ENCODE data around the gene ANKRD28. TPM values are rescaled to one million over a fixed set of nuclear protein-coding genes. Genes with fewer than 3 reads are reported as not detected.

ANKRD28 gene
- total RNA-seq, 2 donors from 2014 or later = 33.4 to 37.1 TPM

DNA sequence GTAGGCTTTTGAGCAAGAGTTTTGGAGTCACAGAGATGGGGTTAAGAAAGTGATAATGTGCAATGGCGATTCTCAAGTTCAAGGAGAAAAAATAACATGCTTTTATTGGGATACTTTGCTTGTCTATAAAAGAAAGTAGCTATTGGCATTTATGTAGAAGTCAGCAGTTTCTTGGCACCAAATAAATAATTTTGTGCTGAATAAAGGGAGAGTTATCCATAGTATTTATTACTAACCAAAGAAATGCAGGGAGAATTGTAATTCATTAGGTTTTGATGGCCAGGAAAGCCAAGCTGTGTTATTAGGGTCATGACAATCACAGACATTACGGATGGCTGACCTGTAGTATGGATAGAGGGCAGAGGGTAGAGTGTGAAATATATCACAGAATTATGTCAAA, 163.1 kb downstream of the ANKRD28 start:
- no peak for DNase-seq
- TF ChIP-seq, protein P1, sequence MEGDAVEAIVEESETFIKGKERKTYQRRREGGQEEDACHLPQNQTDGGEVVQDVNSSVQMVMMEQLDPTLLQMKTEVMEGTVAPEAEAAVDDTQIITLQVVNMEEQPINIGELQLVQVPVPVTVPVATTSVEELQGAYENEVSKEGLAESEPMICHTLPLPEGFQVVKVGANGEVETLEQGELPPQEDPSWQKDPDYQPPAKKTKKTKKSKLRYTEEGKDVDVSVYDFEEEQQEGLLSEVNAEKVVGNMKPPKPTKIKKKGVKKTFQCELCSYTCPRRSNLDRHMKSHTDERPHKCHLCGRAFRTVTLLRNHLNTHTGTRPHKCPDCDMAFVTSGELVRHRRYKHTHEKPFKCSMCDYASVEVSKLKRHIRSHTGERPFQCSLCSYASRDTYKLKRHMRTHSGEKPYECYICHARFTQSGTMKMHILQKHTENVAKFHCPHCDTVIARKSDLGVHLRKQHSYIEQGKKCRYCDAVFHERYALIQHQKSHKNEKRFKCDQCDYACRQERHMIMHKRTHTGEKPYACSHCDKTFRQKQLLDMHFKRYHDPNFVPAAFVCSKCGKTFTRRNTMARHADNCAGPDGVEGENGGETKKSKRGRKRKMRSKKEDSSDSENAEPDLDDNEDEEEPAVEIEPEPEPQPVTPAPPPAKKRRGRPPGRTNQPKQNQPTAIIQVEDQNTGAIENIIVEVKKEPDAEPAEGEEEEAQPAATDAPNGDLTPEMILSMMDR (conservative IDR thresholded peaks at IDR 0.05) = no peak
- no peak overlapping the region for H3K27ac Mint-ChIP-seq
- no peak overlapping the region for H3K9ac ChIP-seq (ENCODE audit: extremely low read depth, low read length, poor library complexity, severe bottlenecking)
- H3K9me3 Mint-ChIP-seq = no peaks in the 10 kb centered on the region
- H3K4me1 ChIP-seq (ENCODE audit: control insufficient read depth, insufficient read depth, low read length) = peaks cover 3% of the 10 kb centered on the region
- peaks cover 38% of the 10 kb centered on the region for H3K4me1 Mint-ChIP-seq
- no peak overlapping the region for H3K27ac ChIP-seq (ENCODE audit: low read depth, low read length)
- H3K27me3 ChIP-seq (ENCODE audit: control insufficient read depth, insufficient read depth, low read length, poor library complexity, severe bottlenecking) = no peaks in the 10 kb centered on the region
- H3K9me3 ChIP-seq (ENCODE audit: control insufficient read depth, low read length) = no peaks in the 10 kb centered on the region
- H3K36me3 ChIP-seq (ENCODE audit: control insufficient read depth, insufficient read depth, low read length) = no peaks in the 10 kb centered on the region
- no peak overlapping the region for H3K4me3 ChIP-seq (ENCODE audit: low read length)
- no peak overlapping the region for H3K4me3 Mint-ChIP-seq
- peaks cover 7% of the 10 kb centered on the region for H3K36me3 Mint-ChIP-seq (ENCODE audit: low read depth)
- 99 to 100% methylated on average over 1 to 2 of the region's 2 CpGs for WGBS, 2 experiments (ENCODE audit: insufficient coverage in 1 of 2, insufficient read length in 1 of 2)
- H3K27me3 Mint-ChIP-seq (ENCODE audit: insufficient read depth) = no peaks in the 10 kb centered on the region

DNA sequence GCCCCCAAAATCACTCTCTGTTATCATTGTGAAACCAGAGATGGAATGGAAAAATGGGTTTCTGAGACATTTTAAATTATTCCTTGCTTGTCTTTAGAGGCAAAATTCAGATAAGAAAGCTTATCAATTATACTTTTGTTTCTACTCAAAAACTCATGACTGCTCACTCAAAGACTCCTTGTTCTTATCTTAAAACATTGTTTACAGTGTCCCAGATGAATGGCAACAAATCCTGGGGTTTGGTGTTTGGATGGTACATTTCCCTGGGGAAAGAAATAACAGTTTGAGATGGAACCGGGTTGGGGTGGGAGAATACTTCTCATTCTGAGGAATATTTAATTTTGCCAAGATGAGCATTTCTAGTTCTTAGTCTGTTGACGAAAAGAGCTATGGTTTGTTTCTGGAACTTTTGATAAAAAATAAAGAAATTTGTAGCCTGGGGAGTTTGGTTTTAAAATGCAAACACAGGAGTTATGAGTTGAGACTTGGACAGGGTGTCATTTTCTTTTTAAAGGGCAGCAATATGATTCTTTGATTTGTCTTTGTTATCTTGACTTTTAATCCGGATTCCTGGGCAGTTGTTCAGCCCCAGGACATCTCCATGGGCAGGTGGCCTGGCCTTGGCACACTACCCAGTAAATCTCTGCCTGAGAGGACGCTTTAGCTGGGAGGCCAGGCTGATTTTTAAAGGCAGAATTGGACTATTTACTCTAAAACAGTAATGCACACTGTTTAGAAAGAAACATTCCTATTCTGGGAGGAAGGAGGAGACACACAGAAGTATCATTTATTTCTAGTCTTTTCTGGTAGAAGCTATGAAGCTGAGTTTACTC, 163.8 kb downstream of the ANKRD28 start:
- Histone ChIP-seq H3K27me3 (ENCODE audit: control insufficient read depth, insufficient read depth, low read length, poor library complexity, severe bottlenecking) (no peaks in the 10 kb centered on the region), H3K9me3 (ENCODE audit: control insufficient read depth, low read length) (no peaks in the 10 kb centered on the region), H3K36me3 (ENCODE audit: control insufficient read depth, insufficient read depth, low read length) (no peaks in the 10 kb centered on the region), H3K4me3 (ENCODE audit: low read length) (no peak overlapping the region), H3K4me1 (ENCODE audit: control insufficient read depth, insufficient read depth, low read length) (peaks cover 3% of the 10 kb centered on the region), H3K9ac (ENCODE audit: extremely low read depth, low read length, poor library complexity, severe bottlenecking) (no peak overlapping the region), H3K27ac (ENCODE audit: low read depth, low read length) (no peak overlapping the region)
- Mint-ChIP-seq H3K27ac (no peak overlapping the region), H3K4me1 (peaks cover 38% of the 10 kb centered on the region), H3K9me3 (no peaks in the 10 kb centered on the region), H3K36me3 (ENCODE audit: low read depth) (peaks cover 7% of the 10 kb centered on the region), H3K27me3 (ENCODE audit: insufficient read depth) (no peaks in the 10 kb centered on the region), H3K4me3 (no peak overlapping the region)
- WGBS, 2 experiments (ENCODE audit: insufficient coverage in 1 of 2, insufficient read length in 1 of 2) = 87 to 95% methylated on average over 2 to 3 of the region's 4 CpGs
- TF ChIP-seq, protein P1 (conservative IDR thresholded peaks at IDR 0.05) = no peak
- no peak for DNase-seq

DNA sequence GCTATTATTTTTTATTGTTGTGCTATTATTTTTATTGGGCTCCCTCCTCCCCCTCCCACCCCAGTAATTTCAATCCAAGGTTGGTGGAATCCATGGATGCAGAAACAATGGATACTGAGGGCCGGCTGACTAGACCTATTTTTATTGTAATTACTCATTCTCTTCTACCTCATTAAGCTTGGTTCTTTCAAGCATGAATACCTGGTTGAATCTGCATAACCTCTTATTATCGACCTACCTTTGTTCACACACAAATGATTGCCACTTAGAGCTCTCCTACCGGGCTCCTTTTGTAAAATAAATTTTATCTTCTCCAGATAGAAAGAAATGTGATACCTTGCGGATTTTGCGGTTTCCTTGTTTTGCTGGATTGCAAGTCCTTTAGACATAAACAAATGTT, 164.6 kb downstream of the ANKRD28 start:
- H3K9me3 Mint-ChIP-seq = no peaks in the 10 kb centered on the region
- no peak for DNase-seq
- no peak overlapping the region for H3K27ac ChIP-seq (ENCODE audit: low read depth, low read length)
- H3K4me3 Mint-ChIP-seq = no peak overlapping the region
- no peak overlapping the region for H3K27ac Mint-ChIP-seq
- H3K4me3 ChIP-seq (ENCODE audit: low read length) = no peak overlapping the region
- no peaks in the 10 kb centered on the region for H3K27me3 Mint-ChIP-seq (ENCODE audit: insufficient read depth)
- peaks cover 3% of the 10 kb centered on the region for H3K4me1 ChIP-seq (ENCODE audit: control insufficient read depth, insufficient read depth, low read length)
- H3K9ac ChIP-seq (ENCODE audit: extremely low read depth, low read length, poor library complexity, severe bottlenecking) = no peak overlapping the region
- no peaks in the 10 kb centered on the region for H3K27me3 ChIP-seq (ENCODE audit: control insufficient read depth, insufficient read depth, low read length, poor library complexity, severe bottlenecking)
- H3K9me3 ChIP-seq (ENCODE audit: control insufficient read depth, low read length) = no peaks in the 10 kb centered on the region
- H3K36me3 Mint-ChIP-seq (ENCODE audit: low read depth) = peaks cover 7% of the 10 kb centered on the region
- 63 to 64% methylated on average over 2 to 5 of the region's 5 CpGs for WGBS, 2 experiments (ENCODE audit: insufficient coverage in 1 of 2, insufficient read length in 1 of 2)
- TF ChIP-seq, protein P1 (conservative IDR thresholded peaks at IDR 0.05) = no peak
- H3K4me1 Mint-ChIP-seq = peaks cover 38% of the 10 kb centered on the region
- H3K36me3 ChIP-seq (ENCODE audit: control insufficient read depth, insufficient read depth, low read length) = no peaks in the 10 kb centered on the region
